CD4-positive, alpha-beta T cell treated with Interleukin-15 for 4 hours (primary cell): Measurements from ENCODE around the gene PACSIN3.

ENCODE experiments used
- DNase-seq: peaks from one replicate; pipeline ENCODE4 v3.0.0-alpha.2; 2020; ENCODE audit warnings: low spot score

PACSIN3 gene

DNA sequence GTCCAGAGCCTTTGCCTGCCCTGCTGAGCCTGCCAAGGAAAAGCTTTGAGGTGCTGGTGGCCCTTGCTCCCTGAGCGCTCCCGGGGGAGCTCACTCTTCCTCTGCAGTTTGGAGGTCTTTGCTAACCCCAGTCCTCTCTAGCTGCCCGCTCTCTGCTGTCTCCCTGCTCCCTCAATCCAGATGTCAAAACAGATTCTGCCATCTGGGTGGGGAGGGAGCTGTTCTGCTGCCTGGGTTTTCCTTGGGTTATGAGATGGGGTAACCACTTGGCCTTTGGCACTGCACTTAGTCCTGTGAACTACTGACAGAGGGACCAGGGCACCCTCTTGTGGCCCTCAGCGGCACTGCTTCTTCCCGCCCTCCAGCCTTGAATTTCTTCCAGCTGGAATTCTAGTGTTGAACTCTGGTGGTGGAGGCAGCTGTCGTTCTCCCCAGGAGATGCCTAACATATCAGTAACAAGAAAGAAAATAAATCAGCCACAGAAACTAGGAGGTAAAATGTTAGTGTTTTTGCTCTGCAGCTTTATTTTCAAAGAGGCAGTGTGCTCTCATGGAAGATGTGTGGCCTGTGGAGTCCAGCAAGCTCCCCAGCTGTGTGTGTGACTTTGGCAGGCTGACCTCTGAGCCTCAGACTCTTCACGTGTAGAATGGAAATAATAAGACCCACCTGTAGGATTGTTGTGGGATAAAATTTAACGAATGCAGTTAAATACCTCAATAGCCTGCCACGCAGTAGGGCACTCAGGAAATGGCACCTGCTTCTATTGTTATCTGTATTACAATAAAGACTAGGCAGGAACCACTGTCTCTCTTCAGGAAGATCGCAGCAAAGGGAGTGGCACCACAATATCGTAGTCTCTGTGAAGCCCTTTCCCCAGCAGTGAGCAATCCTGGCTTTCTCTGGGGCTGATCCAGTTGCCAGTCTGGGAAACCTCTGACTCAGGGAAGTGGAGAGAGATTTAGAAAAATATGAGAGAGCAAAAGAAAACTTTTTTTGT, 33.0 kb downstream of the PACSIN3 start:
- peak; percentile 40 for DNase-seq

DNA sequence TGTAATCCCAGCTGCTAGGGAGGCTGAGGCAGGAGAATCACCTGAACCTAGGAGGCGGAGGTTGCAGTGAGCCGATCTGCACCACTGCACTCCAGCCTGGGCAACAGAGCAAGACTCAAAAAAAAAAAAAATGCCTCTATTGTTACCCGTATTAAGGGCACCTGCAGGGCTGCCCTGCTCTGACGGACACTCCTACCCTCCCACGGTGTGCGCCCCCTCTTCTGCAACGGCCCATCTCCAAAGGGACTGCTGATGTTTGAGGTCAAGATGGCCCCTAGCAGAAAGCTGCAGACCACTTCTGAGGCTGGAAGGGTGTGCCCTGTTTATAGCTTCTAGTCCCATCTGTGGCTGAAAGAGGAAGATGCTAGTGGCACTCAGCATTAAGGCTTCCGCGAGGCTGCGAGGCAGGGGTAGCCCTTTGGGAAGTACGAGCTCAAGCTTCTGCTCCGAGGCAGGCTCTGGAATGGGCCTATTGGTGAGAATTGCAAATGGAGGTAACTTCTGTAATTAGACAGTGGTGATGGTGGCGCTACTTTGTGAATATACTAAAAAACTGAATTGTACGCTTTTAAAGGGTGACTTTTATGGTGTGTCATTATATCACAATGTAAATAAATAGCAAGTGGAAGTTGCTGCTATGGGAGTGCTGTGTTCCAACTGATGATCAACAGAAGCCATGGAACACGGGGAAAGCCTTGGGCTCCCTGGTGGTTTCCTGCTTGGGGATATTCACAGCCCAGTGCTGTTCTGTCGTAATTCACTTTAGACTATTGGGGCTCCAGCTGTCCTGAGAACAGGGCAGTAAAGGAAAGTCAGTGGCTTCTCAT, 33.9 kb downstream of the PACSIN3 start:
- no peak for DNase-seq

DNA sequence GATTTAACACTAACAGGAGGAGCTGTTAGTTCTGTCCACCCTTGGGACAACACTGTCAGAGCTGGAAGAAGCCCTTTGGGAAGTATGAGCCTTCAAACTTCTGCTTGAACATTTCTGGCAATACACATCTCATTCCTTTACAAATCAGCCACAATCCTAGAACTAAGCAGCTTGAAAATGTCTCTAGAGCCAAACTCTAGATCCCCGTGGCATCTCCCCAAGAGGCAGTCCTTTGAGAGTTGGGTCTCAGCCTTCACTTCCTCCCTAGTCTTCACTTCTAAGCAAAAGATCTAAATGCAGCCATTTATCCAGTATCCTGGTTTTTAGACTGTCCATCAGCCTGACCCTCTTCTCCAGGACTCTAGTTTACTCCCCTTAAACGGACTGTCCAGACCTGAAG, 36.5 kb downstream of the PACSIN3 start:
- no peak for DNase-seq

DNA sequence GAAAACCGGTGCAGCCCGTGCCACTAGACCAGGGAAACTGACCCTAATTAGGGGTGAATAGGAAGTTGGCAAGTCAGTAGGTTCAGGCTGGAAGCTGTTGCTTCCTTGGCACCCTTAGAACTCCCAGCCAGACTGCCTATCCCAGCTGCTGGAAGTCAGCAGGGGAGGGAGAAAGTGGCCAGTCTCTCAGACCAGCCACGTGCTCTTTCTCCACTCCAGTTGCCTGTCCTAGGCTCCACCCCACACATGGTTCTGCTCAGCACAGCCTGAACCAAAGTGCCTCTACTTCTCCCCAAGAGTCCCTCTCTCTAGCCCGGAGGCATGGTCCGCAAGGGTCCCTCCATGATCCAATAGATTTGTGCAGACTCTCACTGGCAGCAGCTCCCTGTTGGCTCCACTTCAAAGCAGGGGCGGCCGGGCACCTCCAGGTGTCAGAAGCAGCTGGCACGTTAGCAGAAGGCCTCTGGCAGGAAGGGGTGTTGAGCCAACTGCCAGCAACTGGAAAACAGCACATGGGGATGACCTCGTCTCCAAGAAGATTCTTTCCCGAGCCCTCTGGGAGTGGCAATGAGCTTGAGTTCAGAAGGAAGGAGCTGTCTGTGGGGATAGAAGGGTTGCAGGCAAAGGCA, 37.2 kb downstream of the PACSIN3 start:
- DNase-seq, result no peak

DNA sequence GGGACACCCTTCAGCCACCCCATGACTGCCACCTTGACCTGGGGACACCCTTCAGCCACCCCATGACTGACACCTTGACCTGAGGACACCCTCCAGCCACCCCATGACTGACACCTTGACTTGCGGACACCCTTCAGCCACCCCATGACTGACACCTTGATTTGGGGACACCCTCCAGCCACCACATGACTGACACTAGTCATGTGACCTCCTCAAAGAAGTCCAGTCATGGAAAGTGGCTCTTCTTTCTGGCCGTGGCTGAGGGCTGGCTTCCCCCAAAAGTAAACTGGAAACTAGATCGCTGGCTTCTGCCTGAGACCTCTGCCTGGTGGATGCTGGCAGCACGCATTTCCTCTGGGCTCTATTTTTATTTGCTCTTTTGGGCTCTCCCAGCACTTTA, 38.0 kb downstream of the PACSIN3 start:
- no peak for DNase-seq

DNA sequence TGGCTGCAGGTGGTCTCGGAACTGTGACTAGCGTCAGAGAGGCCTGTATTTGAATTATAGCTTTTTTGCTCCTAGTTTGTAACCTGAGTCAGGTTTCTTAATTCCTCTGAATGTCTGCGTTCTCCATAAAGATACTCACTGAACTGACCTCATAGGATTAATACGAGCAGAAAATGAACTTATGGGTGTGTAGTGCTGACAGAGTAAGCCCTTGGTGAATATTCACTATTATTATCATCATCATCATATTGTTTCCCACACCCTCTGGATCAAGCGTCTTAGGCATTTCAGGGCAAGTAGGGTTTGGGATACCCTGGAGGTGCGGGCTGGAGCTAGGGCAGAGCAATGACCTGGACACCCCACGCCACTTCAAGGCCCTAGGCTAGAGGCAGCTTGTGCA, 38.6 kb downstream of the PACSIN3 start:
- DNase-seq, result no peak

DNA sequence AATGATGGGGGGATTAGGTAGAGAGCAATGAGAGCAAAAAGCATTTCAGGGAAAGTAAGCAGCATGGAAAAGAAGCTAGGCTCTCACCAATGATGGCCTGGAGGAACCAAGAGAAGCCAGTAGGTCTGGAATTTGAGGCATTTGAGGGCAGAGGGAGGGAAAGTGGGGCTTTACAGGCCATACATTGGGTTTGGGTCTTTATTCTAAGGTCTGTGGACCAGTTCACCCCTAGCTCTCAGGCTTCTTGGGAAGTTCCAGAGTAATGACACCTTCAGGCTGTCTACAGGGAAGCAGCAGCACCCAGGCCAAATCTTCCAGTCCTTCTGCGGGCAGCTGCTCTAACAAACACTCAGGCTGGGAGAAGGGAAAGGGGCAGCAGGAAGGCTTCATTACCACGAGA, 39.0 kb downstream of the PACSIN3 start:
- DNase-seq, result no peak

DNA sequence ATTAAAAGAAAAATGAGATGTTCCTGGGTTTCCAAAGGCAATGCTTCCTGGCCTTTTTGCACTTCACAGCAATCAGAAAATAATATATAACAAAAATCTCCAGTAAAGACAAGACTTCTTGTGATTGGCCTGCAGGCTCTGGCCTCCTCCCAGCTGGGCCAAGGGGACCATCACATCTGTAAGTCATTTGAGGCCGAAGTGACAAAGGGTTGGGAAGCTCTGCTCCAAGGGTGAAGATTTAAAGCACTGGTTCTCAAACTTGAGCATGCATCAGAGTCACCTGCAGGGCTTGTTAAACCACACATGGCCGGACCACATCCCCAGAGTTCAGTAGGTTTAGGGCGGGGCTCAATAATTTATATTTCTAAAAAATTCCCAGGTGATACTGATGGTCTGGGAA, 41.7 kb downstream of the PACSIN3 start:
- no peak for DNase-seq

DNA sequence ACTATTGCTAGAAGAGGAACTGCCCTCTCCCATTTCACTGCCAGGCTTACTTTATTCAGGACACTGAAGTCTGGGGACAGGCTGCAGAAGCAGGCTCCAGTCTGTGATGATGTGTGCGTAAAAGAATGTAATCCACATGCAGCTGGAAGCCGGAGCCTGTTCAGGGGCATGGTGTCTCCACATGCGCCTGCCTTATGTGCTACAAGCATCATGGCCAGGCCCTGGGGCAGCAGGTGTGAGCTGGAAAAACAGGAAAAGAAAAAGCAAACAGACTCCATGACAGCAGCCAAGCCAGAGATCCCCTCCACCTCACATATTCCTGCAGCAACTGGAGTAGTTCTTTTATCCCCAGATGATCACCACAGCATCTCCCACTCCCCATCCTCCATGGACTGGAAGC, 42.9 kb downstream of the PACSIN3 start:
- DNase-seq, result no peak

DNA sequence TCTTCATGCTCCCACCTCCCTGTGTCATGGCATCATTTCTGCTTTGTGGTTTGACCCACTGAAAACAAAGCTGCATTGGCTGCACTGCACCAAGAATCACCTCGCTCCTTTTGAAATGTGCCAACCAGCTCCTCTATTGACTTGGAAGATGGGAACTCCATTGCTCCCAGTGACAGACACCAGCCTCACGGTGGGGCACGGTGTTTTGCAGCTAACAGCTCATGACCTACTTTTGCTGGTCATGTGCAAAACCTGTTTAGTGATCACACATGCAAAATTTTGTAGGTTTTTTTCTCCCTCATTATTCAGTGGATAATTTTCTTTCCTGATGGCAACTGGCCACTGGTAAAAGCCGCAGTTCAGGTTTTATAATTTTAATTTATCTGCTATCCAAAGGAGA, 46.4 kb downstream of the PACSIN3 start:
- DNase-seq, result no peak

DNA sequence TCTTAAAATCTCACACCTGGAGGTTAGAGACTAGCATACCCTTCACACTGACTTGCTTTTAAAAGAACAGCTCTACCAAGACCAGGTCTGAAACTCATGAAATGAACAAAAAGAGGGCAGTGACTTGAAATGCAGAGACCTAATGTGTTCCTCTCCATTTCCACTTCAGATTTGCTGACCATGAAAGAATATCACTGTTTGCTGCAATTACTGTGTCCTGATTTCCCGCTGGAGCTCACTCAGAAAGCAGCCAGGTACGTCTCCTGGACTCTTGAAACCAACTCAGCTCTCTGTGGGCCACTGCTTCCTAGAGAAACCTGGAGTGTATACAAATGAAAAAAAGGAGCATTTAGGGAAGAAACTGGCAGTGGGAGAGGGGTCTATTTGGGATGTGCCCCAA, 48.8 kb downstream of the PACSIN3 start:
- DNase-seq, result no peak

DNA sequence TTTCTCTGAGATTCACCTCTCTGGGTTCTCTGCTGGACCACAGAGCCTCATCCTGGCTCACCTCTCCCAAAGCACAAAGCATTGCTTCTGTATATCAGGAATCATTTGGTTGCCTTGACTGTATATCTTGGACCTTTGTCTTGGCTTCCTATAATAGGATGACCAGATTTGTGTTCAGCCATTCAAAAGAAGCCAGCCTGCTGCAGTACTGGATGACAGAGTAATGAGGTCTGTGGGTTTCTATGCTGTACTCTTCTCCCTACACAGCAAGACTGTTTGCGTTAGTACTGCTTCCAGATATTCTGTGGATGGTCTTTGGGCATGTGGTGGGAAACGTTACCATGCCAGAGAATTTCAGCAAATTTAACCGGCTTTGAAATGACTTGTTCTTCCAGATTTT, 49.3 kb downstream of the PACSIN3 start:
- no peak for DNase-seq

DNA sequence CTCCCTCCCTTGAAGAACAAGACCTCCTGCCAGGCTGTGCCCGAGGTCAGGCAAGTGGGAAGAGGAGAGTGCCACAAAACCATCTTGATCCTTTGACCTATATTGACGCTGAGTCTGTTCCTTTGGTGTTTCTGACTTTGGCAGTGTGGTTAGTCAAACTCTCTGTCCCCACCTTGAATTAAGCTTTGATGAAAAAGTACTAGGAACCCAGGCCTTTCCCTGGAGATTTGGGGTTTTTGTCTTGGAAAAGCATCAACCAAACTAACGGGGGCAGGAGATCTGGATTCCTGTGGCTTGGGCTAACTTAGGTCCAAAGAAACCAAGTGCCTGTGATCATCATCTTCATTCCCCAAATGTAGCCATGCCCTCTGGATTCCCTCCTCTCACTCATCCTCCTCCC, 49.9 kb downstream of the PACSIN3 start:
- DNase-seq, result no peak

DNA sequence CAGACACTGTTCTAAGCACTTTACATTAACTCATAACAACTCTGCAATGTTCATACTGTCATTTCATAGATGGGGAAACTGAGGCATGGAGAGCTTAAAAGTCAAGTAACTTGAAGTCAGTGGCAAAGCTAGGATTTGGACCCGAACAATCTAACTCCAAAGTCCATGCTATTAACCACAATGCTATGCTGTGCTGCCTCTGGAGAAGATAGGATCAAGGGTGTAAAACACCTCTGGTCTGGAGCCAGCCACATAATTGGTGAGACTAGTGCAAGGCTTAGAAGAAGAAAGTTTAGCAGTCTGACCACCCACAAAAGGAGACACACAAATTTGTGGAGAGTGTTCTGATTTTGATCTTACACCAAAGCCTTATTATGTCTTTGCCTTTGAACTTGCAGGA, 53.3 kb downstream of the PACSIN3 start:
- DNase-seq, result no peak

DNA sequence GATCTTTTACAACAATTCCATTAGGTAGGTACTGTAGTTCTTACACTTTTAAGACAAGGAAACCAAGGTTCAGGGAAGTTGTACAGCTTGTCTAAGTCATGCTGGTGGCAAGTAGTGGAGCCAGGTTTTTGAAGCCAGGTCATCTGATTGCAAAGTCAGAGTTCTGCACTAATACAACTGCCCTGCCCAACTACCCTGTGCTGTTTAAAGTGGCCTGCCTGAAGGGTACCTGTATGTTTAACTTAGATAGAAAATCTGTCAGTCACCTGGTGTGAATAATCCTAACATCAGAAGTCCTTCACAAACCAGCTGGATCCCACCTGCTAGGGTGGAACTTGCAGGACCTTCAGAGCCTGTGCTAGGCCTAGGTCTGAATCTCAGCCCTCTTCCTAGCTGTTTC, 53.7 kb downstream of the PACSIN3 start:
- DNase-seq, result no peak

DNA sequence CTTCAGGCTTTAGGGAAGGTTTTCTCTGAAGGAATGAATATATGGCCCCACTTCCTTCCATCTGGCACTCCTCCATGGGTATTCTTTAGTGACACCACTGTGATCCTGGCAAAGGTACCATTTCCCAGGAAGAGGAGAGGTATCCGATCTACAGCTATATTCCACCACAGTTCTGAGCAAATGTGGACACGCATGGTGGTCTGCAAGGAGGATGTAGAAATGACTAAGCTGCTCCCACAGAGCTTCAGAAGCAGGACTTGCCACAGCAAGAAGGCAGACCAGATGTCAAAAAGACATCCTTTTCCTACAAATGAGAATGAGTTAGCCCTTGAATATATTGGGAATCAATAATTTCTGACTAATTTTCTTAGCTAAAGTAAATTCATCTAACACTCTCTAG, 55.1 kb downstream of the PACSIN3 start:
- DNase-seq, result no peak

DNA sequence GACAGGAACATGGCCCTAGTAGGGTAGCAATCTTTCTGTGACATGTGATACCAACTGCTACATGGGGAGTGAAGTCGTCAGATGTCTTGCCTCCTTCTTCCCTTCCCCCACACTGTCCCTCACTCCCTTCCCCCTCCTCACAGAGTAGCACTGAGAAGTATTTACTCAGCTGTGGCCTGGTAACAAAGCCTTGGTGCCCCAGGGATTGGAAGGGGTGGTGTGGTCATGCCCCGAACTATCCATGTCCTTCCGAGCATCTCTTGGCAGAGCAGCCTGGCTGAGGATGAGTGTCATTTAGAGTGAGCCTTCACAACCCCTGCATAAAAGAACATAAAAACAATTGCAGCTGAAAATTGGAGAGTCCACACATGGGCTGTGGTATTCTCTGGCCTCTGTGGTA, 55.7 kb downstream of the PACSIN3 start:
- DNase-seq, result no peak
